A549 (cell line): Measurements from ENCODE around the gene ENTPD8. TPM values are rescaled to one million over a fixed set of nuclear protein-coding genes. Genes with fewer than 3 reads are reported as not detected.

ENCODE experiments used
- ATAC-seq, 2 experiments: fragments of 200-7000 bp in 1 of 2; fragments of >200 bp in 1 of 2; cut with Nextera tagmentation in 1 of 2; cut with Tn5 transposase in 1 of 2; 3 replicates each; pipeline versions ENCODE4 v1.8.0 to v1.9.1; 2018 to 2020; ENCODE audit warnings: mild to moderate bottlenecking in 1 of 2, moderate library complexity in 1 of 2
- CTCF ChIA-PET: fragments of 300-600 bp; sonication (Branson Sonifier 250); formaldehyde crosslinking; extraction: SDS; loops from one replicate; lab custom pipeline; 2021; ENCODE audit warnings: antibody characterized with exemption, inconsistent platforms; lab: Yijun Ruan, JAX
- POLR2A ChIA-PET: fragments of 350-600 bp; formaldehyde crosslinking; extraction: SDS; loops from one replicate; lab custom pipeline; 2021; ENCODE audit warnings: antibody characterized with exemption, inconsistent platforms; lab: Yijun Ruan, JAX
- DNase-seq, 2 experiments: peaks; one replicate each; pipeline versions ENCODE4 v3.0.0 to v3.0.0-alpha.2; 2011 to 2016; ENCODE audit warnings: low read depth in 1 of 2, low spot score in 1 of 2
- FAIRE-seq: peaks from 2 replicates; lab custom pipeline; 2011; peaks lifted over from hg19 to GRCh38; lab: Jason Lieb, UNC
- H3K27ac ChIP-seq, 2 experiments: fragments of >200 bp; sonication (Bioruptor Twin); formaldehyde crosslinking; 3 replicates each; pipeline ENCODE4 v1.5.1; 2016 to 2017
- H3K4me1 ChIP-seq: fragments of >200 bp; sonication (Bioruptor Twin); formaldehyde crosslinking; 3 replicates; pipeline ENCODE4 v1.6.1; 2016
- H3K4me2 ChIP-seq: fragments of >200 bp; sonication (Bioruptor Twin); formaldehyde crosslinking; 3 replicates; pipeline ENCODE4 v1.6.1; 2016
- H3K4me3 ChIP-seq: fragments of >200 bp; sonication (Bioruptor Twin); formaldehyde crosslinking; 3 replicates; pipeline ENCODE4 v1.5.1; 2016
- H3K9me3 ChIP-seq: fragments of >200 bp; sonication (Bioruptor Twin); formaldehyde crosslinking; 3 replicates; pipeline ENCODE4 v1.6.1; 2016
- BHLHE40 ChIP-seq: IDR thresholded peaks from 2 replicates; pipeline ENCODE4 v1.6.1; 2012; ENCODE audit warnings: low read depth, low read length, inconsistent platforms
- EP300 ChIP-seq, 2 experiments: fragments of >200 bp; sonication (Bioruptor Twin); formaldehyde crosslinking; IDR thresholded peaks; 2 replicates in 1 of 2; 3 replicates in 1 of 2; pipeline ENCODE4 v1.6.1; 2016 to 2017
- FOSL2 ChIP-seq, 2 experiments: fragments of 450-650 bp in 1 of 2; fragments of >200 bp in 1 of 2; sonication (Bioruptor Twin) in 1 of 2; formaldehyde crosslinking; IDR thresholded peaks; 2 replicates each; pipeline versions ENCODE4 v1.5.0 to v1.6.1; 2016 to 2020; ENCODE audit warnings: mild to moderate bottlenecking in 1 of 2, moderate library complexity in 1 of 2
- GATA3 ChIP-seq: IDR thresholded peaks from 2 replicates; pipeline ENCODE4 v1.6.1; 2012; ENCODE audit warnings: borderline replicate concordance
- HEYL ChIP-seq: fragments of 250-450 bp; sonication (Bioruptor Pico); IDR thresholded peaks from 2 replicates; pipeline ENCODE4 v1.8.0; 2021; ENCODE audit warnings: mild to moderate bottlenecking, moderate library complexity
- JUN ChIP-seq, 2 experiments: fragments of >200 bp; sonication (Bioruptor Twin); formaldehyde crosslinking; IDR thresholded peaks; 2 replicates in 1 of 2; 3 replicates in 1 of 2; pipeline ENCODE4 v1.6.1; 2016 to 2017
- JUNB ChIP-seq: fragments of >200 bp; sonication (Bioruptor Twin); formaldehyde crosslinking; IDR thresholded peaks from 2 replicates; pipeline ENCODE4 v1.6.1; 2016
- MAZ ChIP-seq: fragments of 150-350 bp; IDR thresholded peaks from 2 replicates; pipeline ENCODE4 v1.6.1; 2014; ENCODE audit warnings: antibody characterized with exemption, low read depth, low read length, borderline replicate concordance
- MYC ChIP-seq: IDR thresholded peaks from 2 replicates; pipeline ENCODE4 v1.6.1; 2012; ENCODE audit warnings: mild to moderate bottlenecking, inconsistent platforms, low read length, improper control_type of control experiment, borderline replicate concordance
- NR3C1 ChIP-seq: fragments of >200 bp; sonication (Bioruptor Twin); formaldehyde crosslinking; IDR thresholded peaks from 3 replicates; pipeline ENCODE4 v1.6.1; 2017
- PHF8 ChIP-seq: fragments of 200-600 bp; sonication (generic); IDR thresholded peaks from 2 replicates; pipeline ENCODE4 v1.6.1; 2016; ENCODE audit warnings: low read depth, mild to moderate bottlenecking, antibody characterized with exemption, moderate library complexity, borderline replicate concordance
- SREBF2 ChIP-seq: fragments of 450-650 bp; IDR thresholded peaks from 2 replicates; pipeline ENCODE4 v1.6.1; 2014; ENCODE audit warnings: mild to moderate bottlenecking, moderate library complexity
- TFCP2L1 ChIP-seq: fragments of 250-450 bp; sonication (Bioruptor Pico); IDR thresholded peaks from 2 replicates; pipeline ENCODE4 v1.5.0; 2021; ENCODE audit warnings: mild to moderate bottlenecking
- ZFP36 ChIP-seq: fragments of 450-650 bp; IDR thresholded peaks from 2 replicates; pipeline ENCODE4 v1.6.1; 2014; ENCODE audit warnings: borderline replicate concordance; ENCODE audit not compliant: partially characterized antibody
- WGBS: methylation state at CpG from one replicate; pipeline ENCODE4 v1.1.6; 2017; ENCODE audit errors: missing lambda C conversion rate; 5-methylcytosine and 5-hydroxymethylcytosine counted together
- polyA plus RNA-seq, 4 experiments: library from polyadenylated mRNA; depleted of rRNA in 3 of 4; stranded (reverse); fragments of >200 nt; fragmentation: RNase III in 1 of 4; extraction: RNeasy Plus Mini Kit Qiagen cat#74134 plus additional on column Dnase treatment in 1 of 4; gene quantifications; 2 replicates in 3 of 4; 3 replicates in 1 of 4; pipeline ENCODE4 v1.2.3, GENCODE V29; 2011 to 2017
- TF ChIP-seq, protein P1 (sequence below): fragments of >200 bp; sonication (Bioruptor Twin); formaldehyde crosslinking; IDR thresholded peaks from 2 replicates; pipeline ENCODE4 v1.6.1; 2016
- TF ChIP-seq, protein P2 (sequence below): fragments of >200 bp; sonication (Bioruptor Twin); formaldehyde crosslinking; IDR thresholded peaks from 3 replicates; pipeline ENCODE4 v1.5.1; 2016
- TF ChIP-seq, protein P3 (sequence below): fragments of 200-600 bp; sonication (generic); IDR thresholded peaks from 2 replicates; pipeline ENCODE4 v1.6.1; 2016; ENCODE audit warnings: antibody characterized with exemption, mild to moderate bottlenecking, moderate library complexity
- TF ChIP-seq, protein P4 (sequence below): IDR thresholded peaks from 2 replicates; pipeline ENCODE4 v1.6.1; 2012; ENCODE audit warnings: low read depth, borderline replicate concordance
- TF ChIP-seq, protein P5 (sequence below): IDR thresholded peaks from 2 replicates; pipeline ENCODE4 v1.6.1; 2012

ENTPD8 gene
- polyA plus RNA-seq, 2 of the 4 experiments (the other 2 are of a cell fraction): 0.18 to 0.36 TPM

DNA sequence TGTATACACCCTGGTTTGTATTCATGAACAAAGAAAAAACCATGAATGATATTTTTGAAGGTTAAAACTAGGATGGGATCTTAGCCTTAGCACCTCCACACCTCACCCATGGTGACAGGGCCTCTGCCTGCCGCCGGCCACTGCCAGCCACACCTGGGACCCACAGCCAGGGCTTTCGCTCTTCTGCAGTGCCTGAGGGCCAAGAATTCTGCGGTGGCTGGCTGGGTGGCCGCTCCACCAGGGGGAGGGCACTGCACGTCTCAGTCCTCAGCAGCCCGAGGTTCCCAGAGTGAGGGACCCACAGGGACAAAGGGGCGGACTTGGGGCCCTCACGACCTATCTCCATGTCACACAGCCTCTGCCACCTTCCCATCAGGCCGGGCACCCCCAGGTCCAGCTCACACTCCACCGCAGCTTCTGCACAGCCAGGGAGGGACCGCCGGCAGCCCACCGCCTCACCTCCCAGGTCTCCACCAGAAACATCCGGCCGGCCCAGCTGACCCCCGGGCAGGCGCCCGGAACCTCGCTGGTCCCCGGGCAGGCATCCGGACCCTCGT, 25.1 kb downstream of the ENTPD8 start (continued):
- no peak for TF ChIP-seq MAZ

DNA sequence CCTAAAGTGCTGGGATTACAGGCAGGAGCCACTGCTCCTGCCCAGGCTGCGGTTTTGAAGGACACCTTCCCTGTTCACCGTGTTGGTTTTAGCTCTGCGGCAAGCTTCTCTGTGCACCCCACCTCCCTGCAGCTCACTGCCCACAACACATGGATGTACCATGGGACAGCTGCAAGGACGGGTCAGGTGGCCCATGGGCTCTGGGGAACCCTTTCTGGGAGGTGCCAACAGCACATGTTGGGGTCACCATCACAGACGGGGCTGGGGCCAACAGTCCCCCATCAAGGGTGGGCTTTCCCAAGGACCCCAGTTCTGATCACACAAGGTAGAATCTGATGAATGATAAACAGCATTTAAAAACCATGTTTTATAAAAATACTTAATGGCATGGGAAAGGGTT, 25.7 kb downstream of the ENTPD8 start:
- peaks cover 24% of the 10 kb centered on the region for H3K4me1 ChIP-seq
- POLR2A ChIA-PET: no interaction called here
- ATAC-seq (no peak), DNase-seq (no peak), FAIRE-seq (no peak)
- 81% methylated on average over 3 of the region's 5 CpGs for WGBS
- no peak overlapping the region for H3K4me2 ChIP-seq
- H3K9me3 ChIP-seq: no peaks in the 10 kb centered on the region
- H3K27ac ChIP-seq: no peak overlapping the region
- CTCF ChIA-PET: interaction anchor here (6.8 kb wide), 1 partner anchor 8 kb away, joined by 48 read pairs; the partner anchor contains the start of genes EXD3 and NOXA1
- no peak overlapping the region for H3K4me3 ChIP-seq
- no peak for TF ChIP-seq SREBF2

DNA sequence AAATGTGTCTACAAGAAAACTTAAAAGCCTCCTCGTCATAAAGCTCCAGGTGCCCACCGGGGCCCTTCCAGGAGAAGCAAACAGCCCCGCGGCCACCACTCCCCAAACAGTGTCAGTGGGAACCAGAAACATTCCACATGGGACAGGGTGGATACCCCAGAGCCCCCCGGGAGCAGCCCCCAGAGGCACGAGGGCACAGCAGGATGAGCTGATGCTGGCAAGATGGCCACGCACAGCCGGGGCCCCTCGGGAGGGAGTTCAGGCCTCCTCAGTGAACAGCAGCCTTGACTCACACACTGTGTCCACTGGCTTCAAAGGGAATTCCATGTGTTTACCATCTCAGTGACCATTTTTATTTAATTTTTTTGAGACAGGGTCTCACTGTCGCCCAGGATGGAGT, 28.7 kb downstream of the ENTPD8 start:
- Histone ChIP-seq H3K27ac (peak overlapping the region; percentile 86 to 98), H3K9me3 (no peaks in the 10 kb centered on the region), H3K4me1 (peaks cover 27% of the 10 kb centered on the region), H3K4me3 (no peak overlapping the region), H3K4me2 (peak overlapping the region; percentile 87)
- POLR2A ChIA-PET: interaction anchor here (0.5 to 2.6 kb wide), 4 partner anchors 11 to 178 kb away, joined by 4 to 13 read pairs (median 6); partner anchors contain the start of genes EXD3, NOXA1 and NRARP
- no peak for DNase-seq
- TF ChIP-seq PHF8: no peak
- TF ChIP-seq, protein P1, sequence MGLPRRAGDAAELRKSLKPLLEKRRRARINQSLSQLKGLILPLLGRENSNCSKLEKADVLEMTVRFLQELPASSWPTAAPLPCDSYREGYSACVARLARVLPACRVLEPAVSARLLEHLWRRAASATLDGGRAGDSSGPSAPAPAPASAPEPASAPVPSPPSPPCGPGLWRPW: no peak
- TF ChIP-seq HEYL (CRISPR knock-in tag): no peak
- no peak for TF ChIP-seq MAZ
- TF ChIP-seq EP300 (IDR thresholded peaks at IDR 0.05): no peak
- no peak for TF ChIP-seq ZFP36
- no peak for TF ChIP-seq BHLHE40
- TF ChIP-seq, protein P2, sequence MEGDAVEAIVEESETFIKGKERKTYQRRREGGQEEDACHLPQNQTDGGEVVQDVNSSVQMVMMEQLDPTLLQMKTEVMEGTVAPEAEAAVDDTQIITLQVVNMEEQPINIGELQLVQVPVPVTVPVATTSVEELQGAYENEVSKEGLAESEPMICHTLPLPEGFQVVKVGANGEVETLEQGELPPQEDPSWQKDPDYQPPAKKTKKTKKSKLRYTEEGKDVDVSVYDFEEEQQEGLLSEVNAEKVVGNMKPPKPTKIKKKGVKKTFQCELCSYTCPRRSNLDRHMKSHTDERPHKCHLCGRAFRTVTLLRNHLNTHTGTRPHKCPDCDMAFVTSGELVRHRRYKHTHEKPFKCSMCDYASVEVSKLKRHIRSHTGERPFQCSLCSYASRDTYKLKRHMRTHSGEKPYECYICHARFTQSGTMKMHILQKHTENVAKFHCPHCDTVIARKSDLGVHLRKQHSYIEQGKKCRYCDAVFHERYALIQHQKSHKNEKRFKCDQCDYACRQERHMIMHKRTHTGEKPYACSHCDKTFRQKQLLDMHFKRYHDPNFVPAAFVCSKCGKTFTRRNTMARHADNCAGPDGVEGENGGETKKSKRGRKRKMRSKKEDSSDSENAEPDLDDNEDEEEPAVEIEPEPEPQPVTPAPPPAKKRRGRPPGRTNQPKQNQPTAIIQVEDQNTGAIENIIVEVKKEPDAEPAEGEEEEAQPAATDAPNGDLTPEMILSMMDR: no peak
- TF ChIP-seq, protein P3, sequence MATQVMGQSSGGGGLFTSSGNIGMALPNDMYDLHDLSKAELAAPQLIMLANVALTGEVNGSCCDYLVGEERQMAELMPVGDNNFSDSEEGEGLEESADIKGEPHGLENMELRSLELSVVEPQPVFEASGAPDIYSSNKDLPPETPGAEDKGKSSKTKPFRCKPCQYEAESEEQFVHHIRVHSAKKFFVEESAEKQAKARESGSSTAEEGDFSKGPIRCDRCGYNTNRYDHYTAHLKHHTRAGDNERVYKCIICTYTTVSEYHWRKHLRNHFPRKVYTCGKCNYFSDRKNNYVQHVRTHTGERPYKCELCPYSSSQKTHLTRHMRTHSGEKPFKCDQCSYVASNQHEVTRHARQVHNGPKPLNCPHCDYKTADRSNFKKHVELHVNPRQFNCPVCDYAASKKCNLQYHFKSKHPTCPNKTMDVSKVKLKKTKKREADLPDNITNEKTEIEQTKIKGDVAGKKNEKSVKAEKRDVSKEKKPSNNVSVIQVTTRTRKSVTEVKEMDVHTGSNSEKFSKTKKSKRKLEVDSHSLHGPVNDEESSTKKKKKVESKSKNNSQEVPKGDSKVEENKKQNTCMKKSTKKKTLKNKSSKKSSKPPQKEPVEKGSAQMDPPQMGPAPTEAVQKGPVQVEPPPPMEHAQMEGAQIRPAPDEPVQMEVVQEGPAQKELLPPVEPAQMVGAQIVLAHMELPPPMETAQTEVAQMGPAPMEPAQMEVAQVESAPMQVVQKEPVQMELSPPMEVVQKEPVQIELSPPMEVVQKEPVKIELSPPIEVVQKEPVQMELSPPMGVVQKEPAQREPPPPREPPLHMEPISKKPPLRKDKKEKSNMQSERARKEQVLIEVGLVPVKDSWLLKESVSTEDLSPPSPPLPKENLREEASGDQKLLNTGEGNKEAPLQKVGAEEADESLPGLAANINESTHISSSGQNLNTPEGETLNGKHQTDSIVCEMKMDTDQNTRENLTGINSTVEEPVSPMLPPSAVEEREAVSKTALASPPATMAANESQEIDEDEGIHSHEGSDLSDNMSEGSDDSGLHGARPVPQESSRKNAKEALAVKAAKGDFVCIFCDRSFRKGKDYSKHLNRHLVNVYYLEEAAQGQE: no peak
- no peak for TF ChIP-seq MYC
- no peak for ATAC-seq
- no peak for FAIRE-seq
- CTCF ChIA-PET: interaction anchor here (0.7 to 6.8 kb wide), 8 partner anchors 11 to 329 kb away, joined by 3 to 48 read pairs (median 4); partner anchors contain the start of genes EXD3, NOXA1 and NRARP
- WGBS: 86% methylated on average over 10 of the region's 10 CpGs

DNA sequence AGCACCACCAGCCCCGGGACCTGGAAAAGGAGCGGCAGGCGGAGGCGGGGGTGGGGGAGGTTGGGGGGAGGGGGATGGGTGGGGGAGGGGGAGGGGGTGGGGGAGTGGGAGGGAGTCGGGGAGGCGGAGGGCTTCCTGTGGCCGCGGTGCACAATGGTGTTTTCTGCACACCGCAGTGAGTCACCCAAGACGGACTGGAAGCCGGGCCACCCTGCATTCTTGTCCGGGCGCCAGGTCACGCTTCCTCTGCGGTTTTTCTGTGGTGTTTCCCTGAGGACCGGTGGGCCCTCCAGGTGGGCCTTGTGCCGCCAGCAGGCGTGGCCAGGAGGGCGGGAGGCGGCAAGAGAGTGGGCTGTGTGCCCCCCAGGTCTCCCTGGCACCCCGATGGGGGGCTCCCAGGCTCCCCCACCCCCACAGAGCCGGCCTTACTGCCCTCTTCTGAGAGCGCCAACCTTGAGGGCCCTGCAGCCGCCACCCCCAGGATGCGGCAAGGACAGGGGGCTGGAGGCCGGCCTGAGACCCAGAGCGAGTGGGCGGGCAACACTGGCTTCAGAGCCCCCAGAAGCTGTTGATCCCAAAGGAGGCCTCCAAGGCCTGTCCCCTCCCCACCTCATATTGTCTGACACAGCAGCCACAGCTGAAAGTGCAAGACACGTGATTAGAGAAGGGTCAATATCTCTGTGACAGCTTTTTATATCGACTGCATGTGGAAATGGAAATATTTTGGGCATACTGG, 29.3 kb downstream of the ENTPD8 start:
- FAIRE-seq (no peak), DNase-seq (peak; percentile 86 to 87), ATAC-seq (peak; percentile 73 to 75)
- H3K4me1 ChIP-seq: peaks cover 31% of the 10 kb centered on the region
- H3K4me3 ChIP-seq: peak overlapping the region; percentile 32
- WGBS: 8% methylated on average over 13 of the region's 30 CpGs
- H3K4me2 ChIP-seq: peak overlapping the region; percentile 87
- POLR2A ChIA-PET: interaction anchor here (1.0 to 2.6 kb wide), 3 partner anchors 11 to 179 kb away, joined by 4 to 13 read pairs (median 7); partner anchors contain the start of genes EXD3, NOXA1 and NRARP
- TF ChIP-seq GATA3 (0 out of 2 replicates have a peak, but pooled peaks have one; percentile 30), BHLHE40 (peak; percentile 79), TFCP2L1 (CRISPR knock-in tag) (0 out of 2 replicates have a peak, but pooled peaks have one; percentile 30), JUN (IDR thresholded peaks at IDR 0.05) (peak in 1 of 2 experiments; percentile 74; a peak in 3 of 5 replicates), JUNB (no peak), ZFP36 (no peak), EP300 (IDR thresholded peaks at IDR 0.05) (peak in 1 of 2 experiments; percentile 24; a peak in 1 of 5 replicates), FOSL2 (IDR thresholded peaks at IDR 0.05) (peak; percentile 46; the same call in 1 of the 2 replicates), FOSL2 (CRISPR knock-in tag; IDR thresholded peaks at IDR 0.05) (peak; percentile 76), NR3C1 (no peak)
- TF ChIP-seq, protein P4, sequence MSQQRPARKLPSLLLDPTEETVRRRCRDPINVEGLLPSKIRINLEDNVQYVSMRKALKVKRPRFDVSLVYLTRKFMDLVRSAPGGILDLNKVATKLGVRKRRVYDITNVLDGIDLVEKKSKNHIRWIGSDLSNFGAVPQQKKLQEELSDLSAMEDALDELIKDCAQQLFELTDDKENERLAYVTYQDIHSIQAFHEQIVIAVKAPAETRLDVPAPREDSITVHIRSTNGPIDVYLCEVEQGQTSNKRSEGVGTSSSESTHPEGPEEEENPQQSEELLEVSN: 0 out of 2 replicates have a peak, but pooled peaks have one; percentile 23
- TF ChIP-seq, protein P5, sequence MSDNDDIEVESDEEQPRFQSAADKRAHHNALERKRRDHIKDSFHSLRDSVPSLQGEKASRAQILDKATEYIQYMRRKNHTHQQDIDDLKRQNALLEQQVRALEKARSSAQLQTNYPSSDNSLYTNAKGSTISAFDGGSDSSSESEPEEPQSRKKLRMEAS: peak; percentile 70
- CTCF ChIA-PET: interaction anchor here (0.9 to 6.8 kb wide), 7 partner anchors 11 to 173 kb away, joined by 3 to 48 read pairs (median 6); partner anchors contain the start of genes EXD3, NOXA1 and NRARP
- H3K9me3 ChIP-seq: no peaks in the 10 kb centered on the region
- H3K27ac ChIP-seq: peak overlapping the region; percentile 86 to 98
